ENCODE data around the gene C12orf56. TPM values are rescaled to one million over a fixed set of nuclear protein-coding genes. Genes with fewer than 3 reads are reported as not detected.
A peak's percentile ranks its signal among the peaks of the same experiment; 100 is the strongest.
"Not testable (repeated sequence)": the region's sequence is repeated elsewhere in the genome, so short reads cannot be mapped to it uniquely, and the experiment has no call there.

The C12orf56 gene
- polyA plus RNA-seq, 10 donors, result 0.19 to 2.3 (median 1.3) TPM

GRCh38 chr12:64387197-64387816 is 3.3 kb downstream of the C12orf56 start:
- DNase-seq, result no peak

GRCh38 chr12:64385468-64385867 is 5.1 kb downstream of the C12orf56 start:
- DNase-seq, result no peak

- no peak for DNase-seq
Observed at GRCh38 chr12:64385019-64385418, 5.5 kb downstream of the C12orf56 start.

DNA sequence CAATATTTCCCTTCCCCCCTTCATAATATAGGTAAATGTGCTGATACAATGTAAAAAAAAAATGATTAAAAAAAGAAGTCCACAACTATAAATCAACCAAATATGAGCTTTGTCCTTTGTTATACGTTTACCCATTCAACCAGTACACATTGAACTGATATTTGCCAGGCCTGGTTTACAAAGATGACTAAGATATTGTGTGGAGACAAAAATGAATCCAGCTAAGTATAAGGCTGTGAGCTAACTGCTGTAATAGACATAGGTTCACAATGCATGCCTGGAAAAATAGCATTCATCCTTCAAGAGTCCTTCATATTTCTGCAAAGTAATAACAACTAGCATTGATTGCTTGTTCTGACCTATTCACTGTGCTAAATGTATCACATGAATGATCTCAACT is 6.9 kb downstream of the C12orf56 start:
- DNase-seq, result no peak

DNA sequence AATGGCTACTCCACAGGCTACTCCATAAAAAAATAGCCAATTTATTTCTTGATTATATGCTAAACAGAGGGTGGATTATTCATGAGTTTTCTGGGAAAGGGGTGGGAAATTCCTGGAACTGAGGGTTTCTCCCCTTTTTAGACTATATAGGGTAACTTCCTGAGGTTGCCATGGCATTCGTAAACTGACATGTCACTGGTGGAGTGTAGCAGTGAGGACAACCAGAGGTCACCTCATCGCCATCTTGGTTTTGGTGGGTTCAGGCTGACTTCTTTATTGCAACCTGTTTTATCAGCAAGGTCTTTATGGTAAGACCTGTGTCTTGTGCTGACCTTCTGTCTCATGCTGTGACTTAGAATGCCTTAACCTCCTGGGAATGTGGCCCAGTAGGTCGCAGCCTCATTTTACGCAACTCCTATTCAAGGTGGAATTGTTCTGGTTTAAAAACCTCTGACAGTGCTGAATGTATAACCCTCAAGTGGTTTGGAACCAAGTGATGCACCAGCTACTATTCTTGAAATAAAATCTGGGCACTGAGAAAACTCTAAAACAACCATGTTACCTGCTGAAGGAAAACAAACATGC is 27.7 kb downstream of the C12orf56 start:
- DNase-seq, result no peak

GRCh38 chr12:64361173-64361572 is 29.4 kb downstream of the C12orf56 start:
- DNase-seq, result not testable (repeated sequence)

GRCh38 chr12:64356209-64356608 is 34.3 kb downstream of the C12orf56 start:
- DNase-seq, result not testable (repeated sequence)

- no peak for DNase-seq
Observed at GRCh38 chr12:64352181-64352580, 38.4 kb downstream of the C12orf56 start.

GRCh38 chr12:64351265-64351664 is 39.3 kb downstream of the C12orf56 start:
- no peak for DNase-seq

- no peak for DNase-seq
Observed at GRCh38 chr12:64347630-64348029, 42.9 kb downstream of the C12orf56 start.

GRCh38 chr12:64344631-64345030 is 45.9 kb downstream of the C12orf56 start:
- DNase-seq, result not testable (repeated sequence)

- DNase-seq, result not testable (repeated sequence)
Observed at GRCh38 chr12:64340546-64340945, 50.0 kb downstream of the C12orf56 start.

GRCh38 chr12:64335886-64336466 is 54.6 kb downstream of the C12orf56 start:
- DNase-seq, result peak in 2 of 3 donors; percentile 8 to 24

- DNase-seq, result no peak
Observed at GRCh38 chr12:64332938-64333337, 57.6 kb downstream of the C12orf56 start.

- no peak for DNase-seq
Observed at GRCh38 chr12:64332296-64332695, 58.3 kb downstream of the C12orf56 start.

DNA sequence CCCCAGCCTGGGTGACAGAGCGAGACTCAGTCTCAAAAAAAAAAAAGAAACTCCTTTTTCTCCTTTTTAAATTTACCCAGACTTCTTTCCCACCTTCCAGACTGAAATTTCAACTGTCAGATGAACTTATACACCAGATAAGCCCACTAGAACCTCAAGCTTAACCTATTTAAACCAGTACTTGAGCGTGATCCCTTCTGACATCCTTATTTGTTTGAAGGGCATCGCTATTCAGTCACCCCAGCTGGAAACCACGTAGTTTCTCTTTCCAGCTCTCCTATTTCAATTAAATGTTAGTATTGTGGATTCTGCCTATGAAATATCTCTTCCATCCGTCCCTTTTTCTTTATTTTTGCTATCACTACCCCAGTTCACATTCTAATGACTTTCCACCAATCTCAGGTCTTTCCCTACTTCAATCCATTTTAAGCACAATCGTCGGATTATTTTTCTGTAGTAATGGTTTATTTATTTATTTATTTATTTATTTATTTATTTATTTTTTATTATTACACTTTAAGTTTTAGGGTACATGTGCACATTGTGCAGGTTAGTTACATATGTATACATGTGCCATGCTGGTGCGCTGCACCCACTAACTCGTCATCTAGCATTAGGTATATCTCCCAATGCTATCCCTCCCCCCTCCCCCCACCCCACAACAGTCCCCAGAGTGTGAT is 61.4 kb downstream of the C12orf56 start:
- DNase-seq, result not testable (repeated sequence)

GRCh38 chr12:64325055-64325454 is 65.5 kb downstream of the C12orf56 start:
- DNase-seq, result no peak

GRCh38 chr12:64323476-64324225 is 66.9 kb downstream of the C12orf56 start:
- DNase-seq, result no peak

DNA sequence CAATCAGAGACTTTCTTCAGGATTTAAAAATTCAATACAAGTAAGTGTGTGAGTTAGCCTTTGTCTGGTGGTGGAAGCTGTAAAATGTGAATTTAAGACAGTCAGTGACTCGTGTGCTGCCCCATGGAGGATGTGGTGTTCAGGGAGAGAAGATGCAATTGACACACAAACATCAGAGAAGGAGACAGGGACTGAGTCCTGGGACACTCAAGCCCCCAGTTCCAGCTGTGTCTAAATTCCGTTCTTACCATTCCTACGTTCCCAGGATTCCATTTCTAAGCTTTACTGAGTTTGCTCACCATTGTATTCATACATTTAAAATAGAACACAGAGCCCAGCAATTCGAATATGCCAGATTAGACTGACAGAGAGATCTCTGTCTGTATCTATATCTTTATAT is 67.6 kb downstream of the C12orf56 start:
- no peak for DNase-seq

DNA sequence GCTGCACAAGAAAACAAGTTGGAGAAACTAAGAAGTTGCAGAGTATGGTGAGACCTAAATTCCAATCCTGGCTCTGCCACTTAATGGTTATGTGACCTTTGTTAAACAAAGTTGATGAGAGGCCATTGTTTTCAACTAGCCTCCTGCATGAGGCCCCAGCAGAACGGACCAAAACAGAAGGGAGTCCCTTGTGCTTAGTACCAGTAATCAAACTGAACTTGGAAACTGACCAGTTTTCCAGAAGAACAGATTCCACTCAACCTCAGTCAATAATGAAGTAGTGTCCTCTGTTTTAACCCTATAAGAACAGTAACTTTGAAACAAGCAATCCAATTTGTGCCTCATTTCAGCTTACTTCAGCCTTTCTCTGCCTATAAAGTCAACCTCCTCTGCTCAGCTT is 69.9 kb downstream of the C12orf56 start:
- DNase-seq, result no peak

DNA sequence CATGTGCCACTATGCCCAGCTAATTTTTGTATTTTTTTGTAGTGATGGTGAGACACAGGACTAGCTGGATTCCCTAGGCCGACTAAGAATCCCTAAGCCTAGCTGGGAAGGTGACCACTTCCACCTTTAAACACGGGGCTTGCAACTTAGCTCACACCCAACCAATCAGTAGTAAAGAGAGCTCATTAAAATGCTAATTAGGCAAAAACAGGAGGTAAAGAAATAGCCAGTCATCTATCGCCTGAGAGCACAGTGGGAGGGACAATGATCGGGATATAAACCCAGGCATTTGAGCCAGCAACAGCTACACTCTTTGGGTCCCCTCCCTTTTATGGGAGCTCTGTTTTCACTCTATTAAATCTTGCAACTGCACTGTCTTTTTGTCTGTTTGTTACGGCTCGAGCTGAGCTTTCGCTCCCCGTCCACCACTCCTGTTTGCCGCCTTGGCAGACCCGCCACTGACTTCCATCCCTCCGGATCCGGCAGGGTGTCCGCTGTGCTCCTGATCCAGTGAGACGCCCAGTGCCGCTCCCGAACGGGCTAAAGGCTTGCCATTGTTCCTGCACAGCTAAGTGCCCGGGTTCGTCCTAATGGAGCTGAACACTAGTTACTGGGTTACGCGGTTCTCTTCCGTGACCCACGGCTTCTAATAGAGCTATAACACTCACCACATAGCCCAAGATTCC is 70.9 kb downstream of the C12orf56 start:
- not testable (repeated sequence) for DNase-seq

Data from muscle of back (tissue), 11 donors.